Psoas muscle (tissue), 8 donors: ENCODE results near the gene CRABP2. TPM values are rescaled to one million over a fixed set of nuclear protein-coding genes. Genes with fewer than 3 reads are reported as not detected.

Source experiments
- ATAC-seq, 4 donors: fragments of 200-7000 bp; cut with Tn5 transposase; one replicate each; pipeline ENCODE4 v1.9.1; 2020; ENCODE audit warnings: moderate library complexity in 3 of 4, mild to moderate bottlenecking in 2 of 4
- DNase-seq, 2 donors: peaks; one replicate each; pipeline ENCODE4 v3.0.0-alpha.2; 2020
- H3K27ac ChIP-seq: fragments of 200-600 bp; one replicate; pipeline ENCODE4 v1.8.0; 2022
- H3K27me3 ChIP-seq, 3 donors: fragments of 200-600 bp in 1 of 3; one replicate each; pipeline versions ENCODE4 v1.6.1 to v1.8.0; 2013 to 2022; ENCODE audit warnings: low read length in 2 of 3, mild to moderate bottlenecking in 2 of 3, moderate library complexity in 1 of 3; ENCODE audit not compliant: insufficient read depth in 3 of 3
- H3K36me3 ChIP-seq, 2 donors: fragments of 200-600 bp in 1 of 2; one replicate each; pipeline versions ENCODE4 v1.6.1 to v1.8.0; 2013 to 2022; ENCODE audit warnings: low read depth in 1 of 2, mild to moderate bottlenecking in 1 of 2, moderate library complexity in 1 of 2; ENCODE audit not compliant: insufficient read depth in 1 of 2
- H3K4me1 ChIP-seq: fragments of 200-600 bp; one replicate; pipeline ENCODE4 v1.8.0; 2022
- H3K4me3 ChIP-seq: fragments of 200-600 bp; one replicate; pipeline ENCODE4 v1.8.0; 2022; ENCODE audit warnings: mild to moderate bottlenecking
- H3K9me3 ChIP-seq: fragments of 200-600 bp; one replicate; pipeline ENCODE4 v1.8.0; 2022
- CTCF ChIP-seq: fragments of 200-600 bp; IDR thresholded peaks from one replicate; pipeline ENCODE4 v1.8.0; 2022; ENCODE audit warnings: antibody characterized with exemption
- WGBS, 3 donors: extraction: QIAGEN DNeasy Blood & Tissue Kit; methylation state at CpG; one replicate each; pipeline versions ENCODE4 v1.1.6 to v1.1.7; 2013; 5-methylcytosine and 5-hydroxymethylcytosine counted together
- intact Hi-C, 2 donors: fragments of 100-400 bp; cut with DNase I; formaldehyde crosslinking; loops; one replicate each; pipeline versions ENCODE4 v1.11.0 to v1.14.2; 2022
- polyA plus RNA-seq, 3 donors: library from polyadenylated mRNA; stranded (reverse); fragments of 200-250 nt; gene quantifications; one replicate each; pipeline ENCODE4 v1.2.3, GENCODE V29; 2013
- total RNA-seq, 4 donors: library from RNA; stranded (reverse); fragmentation: NEBNext Ultra II Directional in 2 of 4; extraction: Animal tissue kit (Norgen Biotek cat#: 25700) in 2 of 4; gene quantifications; one replicate each; pipeline versions ENCODE4 v1.2.1 to v1.2.4, GENCODE V29; 2021 to 2023
- donor health status: healthy with polysubstance abuse.
- donor health status: DM: no; HTN: no; CAD: no; lungs with moderate emphysema.
- donor health status: Bipolar disorder and iron deficiency.
- donor health status: healthy.
- donor health status: DM: yes; HTN: yes; CAD: no.
- donor health status: DM: no; HTN: no; CAD: no.
- donor health status: DM: no; HTN: no; CAD: no.
- donor health status: DM: yes; HTN: yes; CAD: no.

Gene CRABP2
- total and polyA plus RNA-seq, 7 donors = 0.13 to 1.7 (median 0.64) TPM; not detected in 1

GRCh38 chr1:156751451-156751756, 46.0 kb upstream of the CRABP2 start, which contains the start of gene HDGF:
TSS of gene HDGF (minus strand) at chr1:156751675. CDS start at chr1:156751429, 246 bp downstream.
- peaks cover 49% of the 10 kb centered on the region for H3K4me1 ChIP-seq
- WGBS, 3 donors = 0% methylated on average over 12 to 48 of the region's 48 CpGs
- ATAC-seq (no peak), DNase-seq (no peak)
- H3K27me3 ChIP-seq = no peaks in the 10 kb centered on the region
- TF ChIP-seq CTCF = no peak
- H3K27ac ChIP-seq = peak within 1 kb of the TSS; percentile 98
- H3K4me3 ChIP-seq = peak within 1 kb of the TSS; percentile 96
- no peaks in the 10 kb centered on the region for H3K9me3 ChIP-seq
- H3K36me3 ChIP-seq = no peaks in the 10 kb centered on the region
- intact Hi-C loops = loop anchor here in 1 of 2 donors (2.0 kb wide), 1 partner anchor 15 kb away; the partner anchor contains the start of gene PRCC

- Histone ChIP-seq H3K27me3 (no peaks in the 10 kb centered on the region), H3K9me3 (no peaks in the 10 kb centered on the region), H3K27ac (peak overlapping the region; percentile 98), H3K4me1 (peaks cover 53% of the 10 kb centered on the region), H3K36me3 (no peaks in the 10 kb centered on the region), H3K4me3 (peak overlapping the region; percentile 96)
- intact Hi-C loops = loop anchor here in 1 of 2 donors (2.0 kb wide), 1 partner anchor 16 kb away; the partner anchor contains the start of gene PRCC
- ATAC-seq (peak; percentile 15 to 20 (median 18)), DNase-seq (peak; percentile 69 to 87)
- 0% methylated on average over 54 to 64 of the region's 64 CpGs for WGBS, 3 donors
- no peak for TF ChIP-seq CTCF
Measured at GRCh38 chr1:156750711-156751450, 45.5 kb upstream of the CRABP2 start.

GRCh38 chr1:156750191-156750672, 44.8 kb upstream of the CRABP2 start:
- intact Hi-C loops = loop anchor here in 1 of 2 donors (2.0 kb wide), 1 partner anchor 17 kb away; the partner anchor contains the start of gene PRCC
- peak overlapping the region; percentile 98 for H3K27ac ChIP-seq
- H3K36me3 ChIP-seq = peaks cover 0 to 3% of the 10 kb centered on the region in 2 donors
- H3K27me3 ChIP-seq = no peaks in the 10 kb centered on the region
- H3K4me3 ChIP-seq = peak overlapping the region; percentile 96
- 2 to 8% (median 4%) methylated on average over 5 of the region's 5 CpGs for WGBS, 3 donors
- TF ChIP-seq CTCF = no peak
- peaks cover 52% of the 10 kb centered on the region for H3K4me1 ChIP-seq
- ATAC-seq (no peak), DNase-seq (peak in 1 of 2 donors; percentile 45)
- no peaks in the 10 kb centered on the region for H3K9me3 ChIP-seq

GRCh38 chr1:156749419-156750118, 44.2 kb upstream of the CRABP2 start:
- Histone ChIP-seq H3K36me3 (peaks cover 3 to 6% of the 10 kb centered on the region in 2 donors), H3K9me3 (no peaks in the 10 kb centered on the region), H3K4me3 (peak overlapping the region; percentile 96), H3K4me1 (peaks cover 56% of the 10 kb centered on the region), H3K27ac (peak overlapping the region; percentile 98), H3K27me3 (no peaks in the 10 kb centered on the region)
- 18 to 22% (median 21%) methylated on average over 8 of the region's 8 CpGs for WGBS, 3 donors
- DNase-seq (no peak), ATAC-seq (no peak)
- intact Hi-C loops = loop anchor here in 1 of 2 donors (2.0 kb wide), 1 partner anchor 17 kb away; the partner anchor contains the start of gene PRCC
- no peak for TF ChIP-seq CTCF
